SU-DHL-6 (cell line): ENCODE results near the gene ARRDC3.

ENCODE experiments used
- H2AFZ ChIP-seq: fragments of 200-600 bp; sonication (generic); 2 replicates; pipeline ENCODE4 v1.6.1; 2014; ENCODE audit warnings: low read depth, mild to moderate bottlenecking, moderate library complexity, mixed read lengths, antibody characterized with exemption, low read length; ENCODE audit not compliant: severe bottlenecking
- H3F3A ChIP-seq: fragments of 200-600 bp; shearing (Covaris generic); 2 replicates; pipeline ENCODE4 v1.6.0; 2016; ENCODE audit warnings: antibody characterized with exemption, mild to moderate bottlenecking; ENCODE audit not compliant: insufficient read depth
- H3K27ac ChIP-seq: fragments of 200-600 bp; sonication (generic); 2 replicates; pipeline ENCODE4 v1.5.1; 2016; ENCODE audit warnings: low read depth, mild to moderate bottlenecking, low read length, moderate library complexity, mixed read lengths
- H3K27me3 ChIP-seq: fragments of 200-600 bp; sonication (generic), shearing (Covaris generic); 2 replicates; pipeline ENCODE4 v1.6.0; 2014; ENCODE audit warnings: mild to moderate bottlenecking, low read length
- H3K36me3 ChIP-seq: fragments of 200-600 bp; sonication (generic); 2 replicates; pipeline ENCODE4 v1.6.1; 2014; ENCODE audit warnings: mild to moderate bottlenecking, low read length, mixed read lengths
- H3K4me2 ChIP-seq: fragments of 300-600, 200-600 bp; shearing (Covaris generic), sonication (generic); 2 replicates; pipeline ENCODE4 v1.6.0; 2014; ENCODE audit warnings: low read length, low read depth, mild to moderate bottlenecking; ENCODE audit not compliant: poor library complexity, severe bottlenecking
- H3K4me3 ChIP-seq: fragments of 200-600 bp; sonication (generic); 2 replicates; pipeline ENCODE4 v1.5.1; 2014; ENCODE audit warnings: antibody characterized with exemption, low read length, mild to moderate bottlenecking, mixed read lengths; ENCODE audit not compliant: insufficient read depth, poor library complexity, severe bottlenecking
- H3K79me2 ChIP-seq: fragments of 200-600 bp; sonication (generic); 2 replicates; pipeline ENCODE4 v1.6.1; 2014; ENCODE audit warnings: mild to moderate bottlenecking, low read length, moderate library complexity; ENCODE audit not compliant: insufficient read depth
- H3K9ac ChIP-seq: fragments of 200-600 bp; sonication (generic); 2 replicates; pipeline ENCODE4 v1.7.0; 2014; ENCODE audit warnings: mild to moderate bottlenecking, low read length
- H3K9me2 ChIP-seq: fragments of 200-600 bp; sonication (generic); replicated peaks from 2 replicates; pipeline ENCODE4 v1.6.1; 2014; ENCODE audit warnings: low read length; ENCODE audit not compliant: insufficient read depth
- H3K9me3 ChIP-seq: fragments of 200-600 bp; sonication (generic); 2 replicates; pipeline ENCODE4 v1.6.1; 2014; ENCODE audit warnings: low read length, mixed read lengths; ENCODE audit not compliant: insufficient read depth
- H4K20me1 ChIP-seq: fragments of 200-600 bp; sonication (generic); 2 replicates; pipeline ENCODE4 v1.6.1; 2014; ENCODE audit warnings: low read depth, mild to moderate bottlenecking, antibody characterized with exemption, low read length, moderate library complexity, mixed read lengths
- CTCF ChIP-seq: fragments of 200-600 bp; sonication (generic); IDR thresholded peaks from one replicate; pipeline ENCODE4 v1.5.1; 2017; ENCODE audit warnings: antibody characterized with exemption, mild to moderate bottlenecking, low read length, moderate library complexity; ENCODE audit not compliant: insufficient read depth, poor library complexity, severe bottlenecking
- EZH2phosphoT487 ChIP-seq: fragments of 200-600 bp; sonication (generic), shearing (Covaris generic); conservative IDR thresholded peaks from 2 replicates; pipeline ENCODE4 v1.6.1; 2018; ENCODE audit warnings: mild to moderate bottlenecking, antibody characterized with exemption, low read length, moderate library complexity, mixed read lengths

Gene ARRDC3

GRCh38 chr5:91383027-91383955 is at the start of gene ARRDC3:
Gene ARRDC3 (minus strand): TSS chr5:91383317. CDS start chr5:91383092, 225 bp downstream.
- H3K9me3 ChIP-seq, result no peaks in the 10 kb centered on the region
- no peak for TF ChIP-seq CTCF
- TF ChIP-seq EZH2phosphoT487, result no peak
- no peaks in the 10 kb centered on the region for H3K27me3 ChIP-seq
- peak within 1 kb of the TSS; percentile 94 for H3K9ac ChIP-seq
- H3K79me2 ChIP-seq, result peaks cover 43% of the 10 kb centered on the region
- H3K4me3 ChIP-seq, result peak within 1 kb of the TSS; percentile 98
- no peaks in the 10 kb centered on the region for H4K20me1 ChIP-seq
- no peaks in the 10 kb centered on the region for H3K9me2 ChIP-seq
- H3K27ac ChIP-seq, result peak within 1 kb of the TSS; percentile 95
- H3K4me2 ChIP-seq, result peak within 1 kb of the TSS; percentile 98
- peaks cover 35% of the 10 kb centered on the region for H3F3A ChIP-seq
- H2AFZ ChIP-seq, result peak within 1 kb of the TSS; percentile 55
- H3K36me3 ChIP-seq, result peaks cover 4% of the 10 kb centered on the region

- H3K9me2 ChIP-seq, result no peaks in the 10 kb centered on the region
- no peak overlapping the region for H3K4me2 ChIP-seq
- no peaks in the 10 kb centered on the region for H3K9me3 ChIP-seq
- H3K27me3 ChIP-seq, result no peaks in the 10 kb centered on the region
- no peaks in the 10 kb centered on the region for H3K36me3 ChIP-seq
- no peak overlapping the region for H3K27ac ChIP-seq
- H3K79me2 ChIP-seq, result no peaks in the 10 kb centered on the region
- H2AFZ ChIP-seq, result no peak overlapping the region
- no peak overlapping the region for H3K4me3 ChIP-seq
- H3F3A ChIP-seq, result no peaks in the 10 kb centered on the region
- H3K9ac ChIP-seq, result no peak overlapping the region
- no peaks in the 10 kb centered on the region for H4K20me1 ChIP-seq
- no peak for TF ChIP-seq CTCF
- TF ChIP-seq EZH2phosphoT487, result no peak
Observed at GRCh38 chr5:91430949-91431348, 47.8 kb upstream of the ARRDC3 start.

GRCh38 chr5:91424638-91425436 is 41.7 kb upstream of the ARRDC3 start:
- H3K4me2 ChIP-seq, result no peak overlapping the region
- H3K27ac ChIP-seq, result no peak overlapping the region
- no peaks in the 10 kb centered on the region for H3K9me2 ChIP-seq
- H3F3A ChIP-seq, result no peaks in the 10 kb centered on the region
- H3K9me3 ChIP-seq, result no peaks in the 10 kb centered on the region
- no peak overlapping the region for H3K9ac ChIP-seq
- H3K4me3 ChIP-seq, result no peak overlapping the region
- H3K36me3 ChIP-seq, result no peaks in the 10 kb centered on the region
- no peaks in the 10 kb centered on the region for H3K79me2 ChIP-seq
- no peaks in the 10 kb centered on the region for H3K27me3 ChIP-seq
- no peak for TF ChIP-seq EZH2phosphoT487
- TF ChIP-seq CTCF, result no peak
- no peaks in the 10 kb centered on the region for H4K20me1 ChIP-seq
- no peak overlapping the region for H2AFZ ChIP-seq
